ENCODE measurements around the gene TSG101.

The TSG101 gene

GRCh38 chr11:18491924-18492323, 34.8 kb downstream of the TSG101 start:
- no peak for FAIRE-seq

- no peak for FAIRE-seq
Measured at GRCh38 chr11:18490736-18491485, 35.8 kb downstream of the TSG101 start.

- no peak for FAIRE-seq
Measured at GRCh38 chr11:18490319-18490718, 36.4 kb downstream of the TSG101 start.

- FAIRE-seq, result no peak
Measured at GRCh38 chr11:18485913-18486528, 40.7 kb downstream of the TSG101 start.

- no peak for FAIRE-seq
Measured at GRCh38 chr11:18479063-18479462, 47.7 kb downstream of the TSG101 start.

GRCh38 chr11:18472587-18472986, 54.2 kb downstream of the TSG101 start:
- peak; percentile 36 for FAIRE-seq

GRCh38 chr11:18471995-18472394, 54.7 kb downstream of the TSG101 start:
- no peak for FAIRE-seq

- no peak for FAIRE-seq
Measured at GRCh38 chr11:18468961-18469360, 57.8 kb downstream of the TSG101 start.

- FAIRE-seq, result no peak
Measured at GRCh38 chr11:18468059-18468458, 58.7 kb downstream of the TSG101 start.

GRCh38 chr11:18466402-18466801, 60.3 kb downstream of the TSG101 start:
- no peak for FAIRE-seq

- FAIRE-seq, result no peak
Measured at GRCh38 chr11:18463439-18463838, 63.3 kb downstream of the TSG101 start.

- no peak for FAIRE-seq
Measured at GRCh38 chr11:18461909-18462308, 64.8 kb downstream of the TSG101 start.

GRCh38 chr11:18459634-18460033, 67.1 kb downstream of the TSG101 start:
- FAIRE-seq, result no peak

GRCh38 chr11:18457450-18457849, 69.3 kb downstream of the TSG101 start:
- no peak for FAIRE-seq

- FAIRE-seq, result no peak
Measured at GRCh38 chr11:18455686-18456372, 70.9 kb downstream of the TSG101 start, which contains the start of gene LDHAL6A. Gene LDHAL6A, plus strand, starts transcription at chr11:18455856. Its CDS starts 825 bp downstream, at chr11:18456681.

- no peak for FAIRE-seq
Measured at GRCh38 chr11:18452927-18453326, 73.8 kb downstream of the TSG101 start.

- no peak for FAIRE-seq
Measured at GRCh38 chr11:18449251-18449650, 77.5 kb downstream of the TSG101 start.

- FAIRE-seq, result no peak
Measured at GRCh38 chr11:18438691-18439090, 88.1 kb downstream of the TSG101 start.
